GM11168 (cell line): ENCODE results near the gene SCAPER.

Source experiments
- in situ Hi-C: fragments of 300-500 bp; cut with MboI; formaldehyde crosslinking; loops from one replicate; pipeline ENCODE4 v1.12.0; 2022; ENCODE audit warnings: low sequenced_read_pairs; ENCODE audit not compliant: unreplicated experiment

Gene SCAPER

GRCh38 chr15:76905013-76905839, at the start of gene SCAPER:
TSS of gene SCAPER (minus strand) at chr15:76905340. CDS start at chr15:76883817, 21,523 bp downstream.
- in situ Hi-C loops = no loop called here

- in situ Hi-C loops = no loop called here
Observed at GRCh38 chr15:76954744-76955143, 49.6 kb upstream of the SCAPER start.

GRCh38 chr15:76953913-76954312, 48.8 kb upstream of the SCAPER start:
- in situ Hi-C loops = no loop called here

- in situ Hi-C loops = no loop called here
Observed at GRCh38 chr15:76951220-76951619, 46.1 kb upstream of the SCAPER start.

- in situ Hi-C loops = no loop called here
Observed at GRCh38 chr15:76947454-76947853, 42.3 kb upstream of the SCAPER start.

- in situ Hi-C loops = no loop called here
Observed at GRCh38 chr15:76945494-76946093, 40.5 kb upstream of the SCAPER start.

GRCh38 chr15:76942331-76942730, 37.2 kb upstream of the SCAPER start:
- in situ Hi-C loops = no loop called here

GRCh38 chr15:76941636-76942035, 36.5 kb upstream of the SCAPER start:
- in situ Hi-C loops = no loop called here

- in situ Hi-C loops = no loop called here
Observed at GRCh38 chr15:76939715-76940114, 34.6 kb upstream of the SCAPER start.

GRCh38 chr15:76938752-76939151, 33.6 kb upstream of the SCAPER start:
- in situ Hi-C loops = no loop called here

GRCh38 chr15:76936671-76937070, 31.5 kb upstream of the SCAPER start:
- in situ Hi-C loops = no loop called here

GRCh38 chr15:76935620-76936019, 30.5 kb upstream of the SCAPER start:
- in situ Hi-C loops = no loop called here

GRCh38 chr15:76932135-76932966, 27.2 kb upstream of the SCAPER start:
- in situ Hi-C loops = no loop called here

GRCh38 chr15:76931397-76932134, 26.4 kb upstream of the SCAPER start, which contains the start of gene RCN2:
TSS of gene RCN2 (plus strand) at chr15:76931749. CDS start at chr15:76931842, 93 bp downstream.
- in situ Hi-C loops = no loop called here

- in situ Hi-C loops = no loop called here
Observed at GRCh38 chr15:76930831-76931396, 25.8 kb upstream of the SCAPER start.

GRCh38 chr15:76929011-76929760, 24.0 kb upstream of the SCAPER start:
- in situ Hi-C loops = no loop called here

GRCh38 chr15:76928201-76928600, 23.1 kb upstream of the SCAPER start:
- in situ Hi-C loops = no loop called here

- in situ Hi-C loops = no loop called here
Observed at GRCh38 chr15:76916369-76916768, 11.2 kb upstream of the SCAPER start.

- in situ Hi-C loops = no loop called here
Observed at GRCh38 chr15:76913737-76914136, 8.6 kb upstream of the SCAPER start.
